Measurements from ENCODE around the gene TPRX2. TPM values are rescaled to one million over a fixed set of nuclear protein-coding genes. Genes with fewer than 3 reads are reported as not detected.

TPRX2 gene
- total RNA-seq, 1 experiment from 2014 or later: not detected

Other genes starting within 250 kb of the TPRX2 start
- gene EHD2, start 145.8 kb upstream of the TPRX2 start, total RNA-seq (2014; rRNA removed; shearing (Covaris generic)): 7.4 and 9.7 TPM in 2 replicates
- 48.0 and 56.6 TPM in 2 replicates for gene NOP53, start 113.7 kb upstream of the TPRX2 start, total RNA-seq (2014; rRNA removed; shearing (Covaris generic))
- 239 and 251 TPM in 2 replicates for gene SELENOW, start 80.5 kb upstream of the TPRX2 start, total RNA-seq (2014; rRNA removed; shearing (Covaris generic))
- not detected in 2 replicates for gene TPRX1, start 54.7 kb upstream of the TPRX2 start, total RNA-seq (2014; rRNA removed; shearing (Covaris generic))
- gene CRX, start 37.3 kb upstream of the TPRX2 start, total RNA-seq (2014; rRNA removed; shearing (Covaris generic)): not detected in 2 replicates
- gene SULT2A1, start 27.1 kb downstream of the TPRX2 start, total RNA-seq (2014; rRNA removed; shearing (Covaris generic)): not detected in 2 replicates
- not detected in 2 replicates for gene BSPH1, start 132.9 kb downstream of the TPRX2 start, total RNA-seq (2014; rRNA removed; shearing (Covaris generic))
- gene ELSPBP1, start 135.4 kb downstream of the TPRX2 start, total RNA-seq (2014; rRNA removed; shearing (Covaris generic)): not detected in 2 replicates
- not detected in 2 replicates for gene CABP5, start 184.8 kb downstream of the TPRX2 start, total RNA-seq (2014; rRNA removed; shearing (Covaris generic))

Measured in Daoy (cell line).